ENCODE results near the gene ACSM6. TPM values are rescaled to one million over a fixed set of nuclear protein-coding genes. Genes with fewer than 3 reads are reported as not detected.
A peak's percentile ranks its signal among the peaks of the same experiment; 100 is the strongest.

The ACSM6 gene
- total and polyA plus RNA-seq, 2 experiments from 2014 or later, result 0.10 TPM; not detected in 1

DNA sequence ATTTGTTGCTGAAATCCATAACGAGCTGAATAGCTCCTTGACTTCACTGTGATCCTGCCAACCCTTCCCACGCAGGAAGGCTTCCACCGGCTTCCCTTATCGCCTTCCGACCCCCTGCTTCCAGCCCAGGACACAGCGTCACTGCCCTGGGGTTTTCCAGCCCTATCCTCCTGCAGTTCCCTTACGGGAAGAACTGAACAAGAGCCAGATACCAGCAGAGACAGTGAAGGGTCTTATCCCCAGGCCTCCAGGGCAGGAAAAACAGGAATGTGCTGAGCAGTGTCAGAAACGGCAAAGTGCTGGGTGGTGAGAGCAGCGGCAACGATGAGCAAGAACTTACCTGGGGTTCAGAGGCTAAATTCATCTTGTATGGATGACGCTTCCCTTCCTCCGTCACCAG, 74.4 kb downstream of the ACSM6 start:
- Histone ChIP-seq H3K4me2 (peak overlapping the region; percentile 16), H3K27ac (peak overlapping the region; percentile 80)

DNA sequence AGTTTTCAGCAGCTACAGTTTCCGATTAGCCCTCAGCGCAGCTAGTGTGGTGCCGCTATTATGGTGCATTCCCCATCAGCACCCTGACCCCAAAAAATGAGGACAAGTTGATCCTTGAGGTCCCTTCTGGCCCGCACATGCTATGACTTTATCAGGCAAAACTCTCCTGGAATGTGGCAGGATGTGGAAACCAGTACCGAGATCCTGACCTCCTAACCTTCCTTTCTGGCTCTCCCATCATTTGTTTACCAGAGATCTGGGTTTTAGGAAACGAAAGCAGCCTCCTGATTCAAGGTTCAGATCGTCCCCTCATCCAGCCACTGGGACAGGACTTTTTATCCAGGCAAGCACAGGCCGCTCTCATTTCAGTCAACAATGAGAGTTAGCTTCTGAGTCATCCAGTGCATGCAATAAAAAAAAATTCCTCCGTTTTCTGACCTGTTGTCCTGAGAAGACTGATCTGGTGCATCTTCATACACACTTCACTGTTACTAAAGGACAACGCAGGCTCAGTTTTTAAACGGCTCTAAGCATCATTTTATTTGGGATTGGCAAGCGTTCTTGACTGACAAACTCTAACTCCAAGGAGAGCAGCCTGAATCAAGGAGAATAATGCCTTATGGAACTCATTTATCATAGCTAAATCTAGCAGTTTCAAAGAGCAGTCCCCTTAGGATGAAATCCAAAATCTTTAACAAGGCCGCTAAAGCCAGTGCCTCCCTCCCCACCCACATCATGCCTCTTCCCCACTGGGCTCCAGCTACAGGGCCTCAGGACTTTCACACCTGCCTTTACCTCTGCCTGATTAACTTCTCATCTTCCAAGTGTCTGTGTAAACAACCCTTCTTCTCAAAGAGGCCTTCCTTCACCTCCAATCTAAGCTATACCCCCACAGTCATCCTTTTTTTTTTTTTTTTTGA, 79.6 kb downstream of the ACSM6 start:
- no peak for TF ChIP-seq EZH2 (IDR thresholded peaks at IDR 0.05; ENCODE audit: borderline replicate concordance)
- TF ChIP-seq, protein P1, sequence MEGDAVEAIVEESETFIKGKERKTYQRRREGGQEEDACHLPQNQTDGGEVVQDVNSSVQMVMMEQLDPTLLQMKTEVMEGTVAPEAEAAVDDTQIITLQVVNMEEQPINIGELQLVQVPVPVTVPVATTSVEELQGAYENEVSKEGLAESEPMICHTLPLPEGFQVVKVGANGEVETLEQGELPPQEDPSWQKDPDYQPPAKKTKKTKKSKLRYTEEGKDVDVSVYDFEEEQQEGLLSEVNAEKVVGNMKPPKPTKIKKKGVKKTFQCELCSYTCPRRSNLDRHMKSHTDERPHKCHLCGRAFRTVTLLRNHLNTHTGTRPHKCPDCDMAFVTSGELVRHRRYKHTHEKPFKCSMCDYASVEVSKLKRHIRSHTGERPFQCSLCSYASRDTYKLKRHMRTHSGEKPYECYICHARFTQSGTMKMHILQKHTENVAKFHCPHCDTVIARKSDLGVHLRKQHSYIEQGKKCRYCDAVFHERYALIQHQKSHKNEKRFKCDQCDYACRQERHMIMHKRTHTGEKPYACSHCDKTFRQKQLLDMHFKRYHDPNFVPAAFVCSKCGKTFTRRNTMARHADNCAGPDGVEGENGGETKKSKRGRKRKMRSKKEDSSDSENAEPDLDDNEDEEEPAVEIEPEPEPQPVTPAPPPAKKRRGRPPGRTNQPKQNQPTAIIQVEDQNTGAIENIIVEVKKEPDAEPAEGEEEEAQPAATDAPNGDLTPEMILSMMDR (IDR thresholded peaks at IDR 0.05; ENCODE audit: poor library complexity), result no peak
- TF ChIP-seq EZH2phosphoT487 (IDR thresholded peaks at IDR 0.05; ENCODE audit: low read depth, severe bottlenecking, unreplicated experiment), result no peak
- no peaks in the 10 kb centered on the region for H3K9me2 ChIP-seq (replicated peaks; ENCODE audit: insufficient read depth)
- peaks cover 44% of the 10 kb centered on the region for H3K4me1 ChIP-seq (ENCODE audit: insufficient read depth)
- peak overlapping the region; percentile 58 for H3K4me2 ChIP-seq
- no peak overlapping the region for H2AFZ ChIP-seq
- H3K4me3 ChIP-seq, result no peak overlapping the region
- DNase-seq (ENCODE audit: low spot score), result peak; percentile 80
- H3K27ac ChIP-seq, result peak overlapping the region; percentile 84
- H4K20me1 ChIP-seq (ENCODE audit: insufficient read depth, poor library complexity, severe bottlenecking), result no peaks in the 10 kb centered on the region
- no peaks in the 10 kb centered on the region for H3K27me3 ChIP-seq
- no peaks in the 10 kb centered on the region for H3K36me3 ChIP-seq (replicated peaks; ENCODE audit: insufficient read depth, low read depth)
- peaks cover 81% of the 10 kb centered on the region for H3K79me2 ChIP-seq
- no peaks in the 10 kb centered on the region for H3K9me3 ChIP-seq (ENCODE audit: low read depth)
- 40% methylated on average over 13 of the region's 13 CpGs for WGBS (ENCODE audit: low lambda C conversion rate, missing lambda C conversion rate)

More for the DNA sequence above, 74.4 kb downstream of the ACSM6 start:
- H3K27me3 ChIP-seq, result no peaks in the 10 kb centered on the region
- H3K4me1 ChIP-seq (ENCODE audit: insufficient read depth), result peaks cover 38% of the 10 kb centered on the region
- peaks cover 45% of the 10 kb centered on the region for H3K79me2 ChIP-seq
- H3K9me2 ChIP-seq (replicated peaks; ENCODE audit: insufficient read depth), result no peaks in the 10 kb centered on the region
- H2AFZ ChIP-seq, result no peak overlapping the region
- TF ChIP-seq EZH2phosphoT487 (IDR thresholded peaks at IDR 0.05; ENCODE audit: low read depth, severe bottlenecking, unreplicated experiment) (no peak), EZH2 (IDR thresholded peaks at IDR 0.05; ENCODE audit: borderline replicate concordance) (no peak)
- TF ChIP-seq, protein P1 (IDR thresholded peaks at IDR 0.05; ENCODE audit: poor library complexity), result no peak
- no peaks in the 10 kb centered on the region for H4K20me1 ChIP-seq (ENCODE audit: insufficient read depth, poor library complexity, severe bottlenecking)
- H3K9me3 ChIP-seq (ENCODE audit: low read depth), result no peaks in the 10 kb centered on the region
- no peaks in the 10 kb centered on the region for H3K36me3 ChIP-seq (replicated peaks; ENCODE audit: insufficient read depth, low read depth)
- H3K4me3 ChIP-seq, result no peak overlapping the region
- DNase-seq (ENCODE audit: low spot score), result peak; percentile 67
- WGBS (ENCODE audit: low lambda C conversion rate, missing lambda C conversion rate), result 43% methylated on average over 12 of the region's 12 CpGs

DNA sequence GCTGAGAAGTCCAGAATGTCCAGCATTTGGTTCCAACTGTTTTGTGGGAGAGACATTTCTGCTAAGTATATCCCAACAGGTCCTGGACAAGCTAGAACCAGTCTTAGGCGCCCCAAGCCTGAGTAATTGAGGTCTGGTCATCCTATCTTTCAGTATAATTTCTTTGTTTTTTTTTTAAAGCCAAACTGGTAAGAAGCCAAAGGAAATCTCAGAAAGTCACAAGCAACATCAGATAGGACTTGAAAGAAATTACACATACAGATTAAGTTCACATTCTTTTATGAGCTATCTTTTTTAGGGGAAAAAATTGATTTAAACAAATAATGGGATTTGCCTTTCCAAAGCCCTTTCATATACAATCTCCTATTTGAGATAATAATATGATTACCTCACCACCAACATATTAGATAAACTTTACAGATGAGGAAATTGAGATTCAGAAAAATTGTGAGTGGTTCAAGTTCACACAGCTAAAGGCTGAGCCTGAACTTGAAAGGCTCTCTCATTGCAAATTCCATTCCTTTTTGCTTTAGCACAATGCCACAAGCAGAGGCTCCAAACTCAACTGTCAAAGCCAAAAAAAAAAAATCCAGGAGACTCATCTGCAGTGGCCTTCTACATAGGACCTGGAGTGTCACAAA, 81.8 kb downstream of the ACSM6 start:
- DNase-seq (ENCODE audit: low spot score), result no peak
- no peaks in the 10 kb centered on the region for H3K27me3 ChIP-seq
- H3K4me3 ChIP-seq, result no peak overlapping the region
- H3K9me3 ChIP-seq (ENCODE audit: low read depth), result no peaks in the 10 kb centered on the region
- H3K4me1 ChIP-seq (ENCODE audit: insufficient read depth), result peaks cover 53% of the 10 kb centered on the region
- peak overlapping the region; percentile 14 for H3K4me2 ChIP-seq
- H2AFZ ChIP-seq, result no peak overlapping the region
- no peaks in the 10 kb centered on the region for H4K20me1 ChIP-seq (ENCODE audit: insufficient read depth, poor library complexity, severe bottlenecking)
- TF ChIP-seq EZH2 (IDR thresholded peaks at IDR 0.05; ENCODE audit: borderline replicate concordance) (no peak), EZH2phosphoT487 (IDR thresholded peaks at IDR 0.05; ENCODE audit: low read depth, severe bottlenecking, unreplicated experiment) (no peak)
- TF ChIP-seq, protein P1 (IDR thresholded peaks at IDR 0.05; ENCODE audit: poor library complexity), result no peak
- H3K79me2 ChIP-seq, result peaks cover 89% of the 10 kb centered on the region
- H3K27ac ChIP-seq, result peak overlapping the region; percentile 84
- WGBS (ENCODE audit: low lambda C conversion rate, missing lambda C conversion rate), result 79% methylated on average over 1 of the region's 1 CpG
- H3K9me2 ChIP-seq (replicated peaks; ENCODE audit: insufficient read depth), result no peaks in the 10 kb centered on the region
- H3K36me3 ChIP-seq (replicated peaks; ENCODE audit: insufficient read depth, low read depth), result no peaks in the 10 kb centered on the region

Measured in hepatocyte (in vitro differentiated cells).